Islet of Langerhans (tissue), 1 donor: ENCODE measurements around the gene DPM2.

Experiments
- FAIRE-seq: peaks from one replicate; lab custom pipeline; 2011; peaks lifted over from hg19 to GRCh38; lab: Jason Lieb, UNC

Gene DPM2

DNA sequence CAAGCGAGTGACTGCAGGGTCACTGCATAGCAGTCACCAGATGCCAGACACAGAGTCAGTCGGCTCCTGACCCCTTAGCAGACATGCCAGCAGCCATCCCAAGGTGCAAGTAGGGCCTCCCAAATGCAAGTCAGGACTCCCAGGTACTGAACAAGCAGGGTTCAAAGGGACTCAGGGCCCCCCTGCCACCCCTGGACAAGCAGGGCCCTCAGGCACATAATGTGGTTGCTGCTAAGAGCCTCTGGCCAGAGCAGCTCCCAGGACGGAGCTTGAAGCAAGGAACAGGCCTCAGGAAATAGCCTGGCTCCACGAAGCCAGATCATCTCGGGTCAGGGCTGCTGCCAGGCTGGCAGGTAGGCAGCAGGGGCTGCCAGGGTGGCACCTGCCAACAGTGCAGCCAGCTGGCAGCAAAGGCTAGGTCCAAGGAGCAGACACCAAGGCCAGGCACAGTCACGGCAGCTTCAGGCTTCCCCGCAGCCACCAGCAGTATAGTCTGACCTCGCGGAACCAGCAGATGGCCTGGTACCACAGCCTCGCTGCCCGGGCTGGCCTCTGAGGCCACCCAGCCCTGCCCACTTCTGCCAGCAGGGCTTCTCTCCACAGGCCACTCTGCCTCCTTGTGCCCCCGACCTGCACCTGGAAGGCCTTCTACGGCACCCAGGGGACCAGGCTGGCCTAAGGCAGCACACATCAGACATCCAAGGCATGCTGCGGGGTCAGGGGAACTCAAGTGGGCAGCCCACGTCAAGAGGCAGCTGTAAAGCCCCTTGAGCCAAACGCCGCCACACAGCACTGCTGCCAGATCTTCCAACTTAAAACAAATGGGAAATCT lies 35.7 kb upstream of the DPM2 start:
- no peak for FAIRE-seq

DNA sequence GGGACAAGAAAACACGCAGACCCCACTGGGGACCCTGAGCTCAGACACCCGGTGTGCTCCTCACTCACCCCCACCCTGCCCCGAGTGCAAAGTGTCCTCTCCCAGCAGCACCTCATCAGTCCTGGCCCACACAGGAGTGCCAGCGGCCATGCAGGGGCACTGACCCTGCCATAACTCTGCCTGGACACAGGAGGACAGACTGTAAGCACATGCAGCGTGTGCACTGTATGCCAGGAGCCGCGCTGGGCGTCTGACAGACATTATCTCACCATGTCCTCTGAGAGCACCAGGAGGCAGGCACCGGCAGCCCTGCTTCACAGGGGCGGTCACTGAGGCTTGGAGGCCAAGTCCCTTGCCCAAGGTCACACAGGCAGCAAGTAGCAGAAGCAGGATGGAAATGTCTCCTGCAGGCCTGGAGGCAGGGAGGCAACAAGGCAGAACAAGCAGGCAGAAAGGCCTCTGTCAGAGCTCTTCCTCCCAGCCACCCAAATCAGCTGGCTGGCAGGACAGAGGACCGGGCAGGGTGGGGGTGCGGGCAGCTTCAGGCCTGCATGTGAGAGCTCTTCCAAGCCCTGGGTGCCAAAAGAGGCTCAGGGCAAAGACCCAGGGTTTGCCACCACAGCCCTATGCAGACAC lies 34.7 kb upstream of the DPM2 start:
- no peak for FAIRE-seq

DNA sequence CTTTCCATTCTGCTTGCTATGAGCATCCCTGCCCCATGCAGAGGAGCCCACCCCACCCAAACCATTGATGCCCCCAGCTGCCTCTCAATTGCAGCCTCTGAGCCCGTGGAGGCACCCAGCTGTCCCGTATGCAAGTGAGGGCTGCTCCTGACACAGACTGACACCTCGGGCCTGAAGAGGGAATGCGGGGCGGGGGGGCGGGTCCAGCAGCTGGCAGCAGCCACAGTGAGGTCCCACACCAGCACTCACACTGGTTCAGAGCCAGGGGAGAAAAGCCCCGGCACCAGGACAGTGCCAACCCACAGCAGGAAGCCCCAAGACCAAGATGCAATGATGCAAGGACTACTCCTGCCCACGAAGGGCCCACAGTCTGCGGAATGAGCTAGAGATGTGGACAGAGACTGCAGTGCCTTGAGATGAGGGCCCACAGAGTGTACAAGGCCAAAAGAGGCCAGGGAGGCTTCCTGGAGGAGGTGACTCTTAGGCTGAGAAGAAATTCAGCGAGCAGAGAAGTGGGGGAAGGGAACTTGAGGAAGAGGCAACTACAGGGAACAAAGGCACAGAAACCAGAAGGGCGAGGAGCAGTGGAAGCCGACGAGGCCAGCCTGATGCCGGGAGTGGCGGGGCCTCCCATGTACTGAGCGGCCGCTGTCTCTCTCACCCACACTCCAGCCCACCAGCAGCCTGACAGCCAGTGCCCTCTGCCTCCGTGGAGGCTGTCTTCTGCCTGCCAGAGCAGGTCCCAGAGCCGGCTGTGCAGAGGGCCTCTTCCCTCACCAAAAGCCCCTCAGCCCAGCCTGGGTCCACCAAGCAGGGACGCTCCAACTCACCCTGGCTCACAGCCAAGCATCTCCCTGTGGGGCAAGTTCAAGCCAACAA lies 33.9 kb upstream of the DPM2 start:
- FAIRE-seq: no peak

DNA sequence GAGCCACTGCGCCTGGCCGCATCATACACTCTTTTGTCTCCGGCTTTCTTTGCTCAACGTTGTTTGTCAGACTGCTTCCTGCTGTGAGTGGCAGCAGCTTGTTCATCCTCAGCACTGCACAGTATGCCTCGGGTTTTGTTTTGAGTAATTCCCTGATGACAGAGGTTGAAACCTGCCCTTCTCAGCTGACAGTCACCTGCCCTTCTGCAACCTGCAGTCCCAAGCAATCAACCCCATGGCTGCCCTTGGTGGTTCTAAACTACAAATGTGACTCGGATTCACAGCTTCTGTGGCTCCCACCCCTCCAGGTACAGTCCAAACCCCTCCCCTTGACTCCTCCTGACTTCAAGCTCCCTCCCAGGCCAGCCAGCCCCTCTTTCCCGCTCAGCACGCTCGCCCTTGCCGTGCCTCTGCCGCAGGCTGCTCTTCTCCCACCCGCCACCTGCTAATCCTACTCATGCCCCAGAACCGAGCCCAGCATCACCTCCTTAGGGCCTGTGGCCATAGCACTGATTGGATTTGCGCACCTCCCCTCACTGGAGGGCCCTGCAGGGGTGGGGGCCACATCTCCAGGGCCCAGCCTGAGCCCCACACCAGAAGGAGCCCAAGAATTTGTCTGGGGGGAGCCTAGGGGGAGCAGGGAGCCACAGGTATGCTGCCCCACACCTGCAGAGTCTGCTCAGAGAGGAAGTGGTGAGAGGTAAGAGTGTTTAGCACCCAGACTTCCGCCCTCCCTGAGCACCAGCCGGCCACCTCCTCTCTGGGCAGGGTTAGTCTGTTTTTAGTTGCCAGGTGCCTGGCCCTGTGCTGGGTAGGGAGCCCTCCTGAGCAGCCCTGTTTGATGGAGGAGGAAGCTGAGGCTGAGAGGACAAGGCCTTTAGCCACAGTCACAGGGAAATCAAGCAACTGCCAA lies 33.0 kb upstream of the DPM2 start:
- no peak for FAIRE-seq

DNA sequence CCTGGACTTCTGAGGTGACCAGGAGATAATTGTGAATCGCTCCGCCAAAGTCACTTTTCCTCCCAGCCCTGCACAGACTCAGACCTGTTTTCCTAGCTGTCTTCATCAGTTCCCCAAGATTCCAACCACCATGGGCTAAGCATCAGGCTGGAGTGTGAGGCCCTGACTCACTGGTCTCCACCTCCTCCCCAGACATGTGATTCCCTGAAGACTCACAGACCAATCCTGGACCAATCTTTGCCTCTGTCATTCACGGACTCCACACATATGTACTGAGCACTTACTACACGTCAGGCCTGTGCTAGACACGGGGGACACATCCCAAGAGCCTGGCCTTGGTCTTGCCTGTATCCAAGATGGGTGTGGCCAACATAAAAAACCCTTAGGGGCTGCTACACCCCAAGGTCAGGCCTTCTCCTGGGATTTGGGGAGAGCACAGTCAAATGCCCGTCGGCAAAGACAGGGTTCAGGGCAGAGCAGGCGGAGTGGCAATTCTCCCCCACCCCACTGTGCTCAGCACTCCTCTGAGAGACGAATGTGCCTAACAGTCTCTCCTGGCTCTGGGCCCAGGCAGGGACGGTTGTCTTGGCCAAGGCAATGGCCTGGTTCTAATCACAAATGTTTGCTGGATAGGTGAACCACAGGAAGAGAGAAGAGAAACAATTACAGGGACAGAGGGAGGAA lies 31.2 kb upstream of the DPM2 start:
- no peak for FAIRE-seq

DNA sequence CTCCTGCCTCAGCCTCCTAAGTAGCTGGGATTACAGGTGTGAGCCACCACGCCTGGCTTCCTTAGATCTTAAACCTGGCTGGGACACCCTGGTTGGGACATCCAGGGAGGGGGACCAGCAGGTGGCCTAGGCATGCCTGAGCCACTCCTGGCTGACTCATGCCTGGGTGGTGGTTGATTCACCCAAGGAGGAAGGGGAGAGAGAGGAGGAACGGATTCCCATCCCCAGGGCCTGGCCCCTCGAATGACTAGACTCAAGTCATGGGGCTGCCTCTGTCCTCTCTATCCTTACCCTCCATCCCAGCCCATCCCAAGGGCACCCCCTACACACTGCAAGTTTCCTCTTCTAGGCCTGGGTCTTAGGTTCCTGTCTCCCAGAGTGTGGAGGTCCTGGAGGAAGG lies 30.4 kb upstream of the DPM2 start:
- FAIRE-seq: no peak

DNA sequence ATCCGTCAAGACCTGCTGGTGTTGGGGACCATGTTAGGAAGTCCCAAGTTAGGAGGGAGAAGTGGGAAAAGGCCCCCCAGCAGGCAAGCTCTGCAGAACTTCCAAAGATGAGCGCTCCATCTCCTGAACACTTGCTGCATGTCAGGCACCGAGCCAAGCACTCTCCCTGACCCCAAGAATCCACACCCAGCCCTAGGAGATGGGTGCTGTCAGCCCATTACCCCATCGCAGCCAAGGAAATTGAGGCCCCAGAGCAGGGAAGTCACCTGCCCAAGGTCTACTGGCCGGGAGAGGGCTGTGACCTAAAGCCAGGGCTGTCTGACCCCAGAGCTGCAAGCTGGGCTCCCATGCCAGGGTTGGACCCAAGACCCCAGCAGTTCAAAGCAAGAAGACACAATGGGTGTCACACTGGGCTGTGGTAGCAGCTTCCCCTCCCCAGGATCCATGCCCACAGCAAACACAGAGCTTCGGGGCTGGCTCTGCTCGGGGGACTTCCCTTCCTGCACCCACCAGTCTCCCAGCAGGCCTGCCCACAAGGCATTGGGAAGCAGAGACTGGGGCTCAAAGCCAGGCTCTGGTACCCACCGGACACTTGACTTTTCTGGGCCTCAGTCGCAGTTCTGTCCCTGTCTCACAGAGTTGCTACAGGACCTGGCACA lies 29.6 kb upstream of the DPM2 start:
- no peak for FAIRE-seq

DNA sequence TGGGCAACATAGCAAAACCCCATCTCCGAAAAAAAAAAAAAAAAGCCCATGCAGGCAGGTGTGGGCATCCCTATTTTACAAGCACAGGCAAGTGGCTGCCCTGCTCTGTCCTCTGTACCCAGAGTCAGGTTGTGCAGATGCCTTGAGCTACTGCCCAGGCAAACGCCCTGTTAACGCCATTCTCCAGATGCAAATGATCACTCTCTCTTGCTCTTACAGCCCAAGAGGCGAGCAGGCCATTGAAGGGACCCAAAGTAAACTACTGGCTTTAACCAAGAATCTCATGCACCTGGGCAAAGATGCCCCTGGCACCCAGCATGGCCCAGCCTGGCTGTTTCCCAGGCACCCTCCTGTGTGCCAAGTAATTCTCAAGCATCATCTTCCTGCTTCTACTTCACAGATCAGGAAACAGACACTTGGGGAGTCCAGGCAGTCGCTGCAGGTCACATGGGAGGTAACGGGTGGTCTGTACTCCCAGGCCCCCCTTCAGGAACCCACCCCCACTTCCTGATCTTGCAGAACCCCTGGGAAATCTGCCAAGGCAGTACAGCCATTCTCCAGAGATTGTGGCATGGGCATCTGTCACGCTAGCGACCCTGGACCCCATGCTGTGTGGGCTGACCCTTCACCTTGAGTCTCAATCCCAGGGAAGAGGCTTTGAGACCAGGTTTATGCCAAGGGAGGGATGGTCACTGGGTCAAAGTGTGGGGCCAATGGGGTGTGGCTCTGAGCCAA lies 28.9 kb upstream of the DPM2 start:
- FAIRE-seq: no peak

DNA sequence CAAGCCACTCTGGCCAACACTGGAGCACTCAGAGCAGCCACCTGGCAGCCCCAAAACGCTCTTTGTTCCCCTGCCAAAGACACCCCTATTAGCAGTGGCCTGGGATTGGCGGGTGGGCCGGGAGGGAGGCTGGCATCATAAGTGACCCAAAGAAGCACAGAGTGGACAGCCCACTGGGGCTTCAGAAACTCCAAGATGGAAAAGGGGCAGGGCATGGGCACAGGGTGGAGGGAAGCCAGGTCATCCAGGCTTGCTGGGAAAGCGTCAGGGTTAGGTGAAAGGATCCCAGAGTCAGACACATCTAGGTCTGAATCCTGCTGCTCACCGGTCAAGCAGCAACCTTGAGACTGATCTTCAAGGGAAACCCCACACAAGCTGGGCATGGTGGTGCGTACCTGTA lies 28.3 kb upstream of the DPM2 start:
- FAIRE-seq: no peak

DNA sequence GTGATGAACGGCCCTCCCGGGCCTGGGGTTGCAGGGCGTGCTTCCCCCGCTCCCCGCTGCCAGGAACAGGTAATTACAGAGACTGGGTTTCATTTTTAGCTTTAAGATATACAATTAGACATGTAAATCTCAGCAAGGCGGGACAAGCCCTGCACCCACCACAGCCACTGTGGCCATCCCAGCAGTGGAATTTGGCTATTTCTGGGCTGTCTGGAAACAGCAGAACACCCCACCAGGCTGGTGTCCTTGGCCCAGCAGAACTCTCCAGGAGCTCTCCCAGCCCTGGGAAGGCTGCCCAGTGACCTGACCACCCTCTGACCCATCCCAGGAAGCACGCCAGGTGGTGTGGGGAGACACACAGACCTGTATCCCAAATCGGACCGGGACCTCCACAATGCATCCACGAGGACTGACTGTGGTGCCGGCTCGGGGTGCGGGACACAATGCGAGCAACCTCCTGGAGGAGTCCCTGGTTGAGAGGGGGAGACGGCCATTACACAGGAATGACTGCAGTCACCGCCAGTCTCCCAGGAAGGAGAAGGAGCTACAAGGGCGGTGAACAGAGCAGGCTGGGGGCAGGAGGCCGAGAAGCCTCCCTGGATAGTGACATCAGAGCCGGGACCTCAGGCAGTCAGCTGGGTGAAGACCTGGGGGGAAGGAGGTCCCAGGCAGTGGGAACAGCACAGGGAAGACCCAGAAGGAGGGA lies 25.9 kb upstream of the DPM2 start:
- no peak for FAIRE-seq

DNA sequence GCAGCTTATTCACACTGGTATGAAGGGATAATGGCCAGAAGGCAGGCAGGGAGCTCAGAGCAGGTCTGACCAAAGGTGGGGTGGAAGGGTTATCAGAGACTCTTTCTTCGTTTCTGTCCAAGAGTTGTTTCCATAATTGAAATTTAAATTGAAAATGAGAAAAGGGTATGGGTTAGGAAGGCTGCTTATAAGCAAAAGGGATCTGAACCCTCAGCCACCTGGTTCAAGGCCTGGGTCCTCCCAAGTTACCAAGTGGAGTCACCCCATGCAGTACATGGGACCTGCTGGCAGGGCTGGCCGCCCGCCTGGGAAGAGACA lies 25.3 kb upstream of the DPM2 start:
- FAIRE-seq: no peak

DNA sequence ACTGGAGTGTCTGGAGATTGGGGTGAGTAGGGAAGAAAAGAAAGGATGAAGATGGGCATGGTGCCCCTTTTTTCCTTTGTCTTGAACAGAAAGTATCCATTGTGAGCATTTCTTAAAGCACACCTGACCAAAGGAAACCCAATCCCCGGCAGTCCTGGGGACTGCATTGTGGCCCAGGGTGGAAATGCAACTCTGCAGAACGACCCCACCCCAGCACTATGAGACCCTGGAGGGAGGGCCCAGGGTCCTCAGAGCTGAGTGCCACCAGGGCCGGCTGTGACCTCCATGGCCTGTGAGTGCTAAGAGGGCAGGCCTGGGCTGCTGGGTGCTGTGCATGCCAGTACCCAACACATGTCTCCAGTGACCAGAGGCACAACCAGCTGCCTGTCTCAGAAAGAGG lies 24.6 kb upstream of the DPM2 start:
- no peak for FAIRE-seq

DNA sequence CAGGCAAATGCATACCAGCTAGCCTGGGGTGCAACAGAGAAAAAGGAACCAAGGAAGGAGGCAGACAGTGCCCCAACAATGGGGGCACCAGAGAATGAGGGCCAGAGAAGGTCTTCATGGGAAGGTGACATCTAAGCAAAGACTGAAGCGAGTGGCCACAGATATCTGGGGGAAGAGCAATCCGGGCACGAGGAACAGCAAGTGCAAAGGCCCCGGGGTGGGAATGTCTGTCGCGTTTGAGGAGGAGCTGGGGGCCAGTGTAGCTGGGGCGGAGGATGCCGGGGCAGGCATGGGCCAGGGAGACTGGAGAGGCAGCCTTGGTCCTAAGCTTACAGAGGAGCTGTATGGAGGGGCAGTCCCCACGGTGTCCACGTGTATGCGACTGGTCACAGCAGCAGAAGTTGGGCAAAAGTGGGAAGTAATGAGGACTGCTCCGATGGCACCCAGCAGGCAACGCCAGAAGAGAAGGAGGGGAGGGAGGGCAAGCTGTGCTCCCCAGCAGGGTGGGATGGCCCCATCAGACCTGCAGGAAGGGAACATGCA lies 24.0 kb upstream of the DPM2 start:
- FAIRE-seq: no peak

DNA sequence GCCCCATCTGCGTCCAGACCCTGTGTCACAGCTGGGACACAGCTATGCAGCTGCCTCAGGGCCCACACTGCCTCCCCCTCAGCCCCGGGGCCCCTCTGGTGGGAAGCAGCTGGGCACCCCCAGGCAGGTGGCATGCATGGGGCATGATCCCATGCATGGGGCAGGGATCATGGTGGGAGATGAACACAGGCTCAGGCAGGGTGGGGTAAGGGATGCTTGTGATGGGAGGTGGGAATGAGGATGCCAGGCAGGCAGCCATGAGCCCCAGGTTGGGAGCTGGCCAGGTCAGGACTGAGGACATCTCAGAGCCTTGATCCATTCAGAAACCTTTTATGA lies 23.5 kb upstream of the DPM2 start:
- FAIRE-seq: no peak

DNA sequence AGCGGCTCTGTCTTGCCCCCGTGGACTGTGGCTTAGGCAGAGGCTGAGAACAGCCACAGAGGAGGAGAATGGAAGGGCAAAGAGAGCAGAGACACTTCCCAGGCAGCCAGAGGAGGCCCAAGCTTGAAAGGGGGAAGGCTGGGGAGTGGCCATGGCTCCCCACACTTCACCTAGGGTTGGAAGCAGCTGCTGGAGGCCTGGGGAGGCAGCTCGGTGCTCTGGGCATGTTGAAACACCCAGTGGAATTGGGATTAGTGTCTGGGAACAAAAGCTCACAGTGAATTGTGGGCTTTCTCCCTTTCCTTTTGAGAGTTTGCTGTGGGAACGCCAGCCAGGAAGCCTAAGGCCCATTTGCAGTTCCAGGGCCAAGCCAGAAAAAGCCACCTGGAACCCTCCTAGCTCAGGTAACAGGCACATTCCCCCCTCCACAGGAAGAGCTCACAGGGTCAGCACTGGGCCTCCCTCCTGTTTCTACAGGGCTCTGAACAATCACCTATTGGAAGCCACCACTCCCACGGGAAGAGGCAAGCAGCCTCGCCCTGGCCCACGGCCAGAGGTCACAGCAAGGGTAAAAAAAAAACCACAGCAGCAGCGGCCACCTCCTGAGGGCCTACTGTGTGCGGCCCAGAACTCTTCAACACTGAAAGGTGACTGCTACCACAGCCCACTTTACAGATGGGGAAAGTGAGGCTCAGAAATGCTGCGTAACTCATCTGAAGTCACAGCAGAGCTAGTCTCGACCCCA lies 22.9 kb upstream of the DPM2 start:
- FAIRE-seq: no peak

DNA sequence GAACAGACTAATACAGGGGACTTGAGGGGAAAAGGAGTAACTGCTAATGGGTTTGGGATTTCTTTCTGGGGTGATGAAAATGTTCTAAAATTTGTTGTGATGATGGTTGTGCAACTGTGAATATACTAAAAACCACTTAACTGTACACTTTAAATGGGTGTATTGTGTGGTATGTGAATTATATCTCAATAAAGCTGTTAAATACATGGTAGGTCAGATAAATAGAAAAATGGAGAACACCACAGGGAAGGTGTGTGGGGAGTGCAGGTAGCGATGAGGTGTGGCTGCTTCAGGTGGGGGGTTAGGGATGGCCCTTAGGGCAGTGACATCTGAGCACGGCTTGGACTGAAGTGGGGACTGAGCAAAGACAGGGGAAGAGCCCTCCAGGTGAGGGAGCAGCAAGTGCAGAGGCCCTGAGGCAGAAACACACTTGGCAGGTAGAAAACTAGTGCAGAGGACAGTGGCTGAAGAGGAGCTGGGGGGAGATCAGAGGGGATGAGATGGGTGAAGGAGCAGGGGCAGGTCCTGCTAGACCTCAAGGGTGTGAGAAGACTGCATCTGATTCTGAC lies 22.3 kb upstream of the DPM2 start:
- no peak for FAIRE-seq

DNA sequence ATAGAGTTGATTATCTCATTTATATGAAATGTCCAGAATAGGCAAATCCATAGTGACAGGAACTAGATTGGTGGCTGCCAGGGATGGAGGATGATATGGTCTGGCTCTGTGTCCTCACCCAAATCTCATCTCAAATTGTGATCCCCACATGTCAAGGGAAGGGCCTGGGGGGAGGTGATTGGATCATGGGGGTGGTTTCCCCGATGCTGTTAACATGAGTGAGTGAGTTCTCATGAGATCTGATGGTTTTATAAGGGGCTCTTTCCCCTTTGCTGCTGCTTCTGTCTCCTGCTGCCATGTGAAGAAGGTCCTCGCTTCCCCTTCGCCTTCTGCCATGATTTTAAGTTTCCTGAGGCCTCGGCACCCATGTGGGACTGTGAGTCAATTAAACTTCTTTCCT lies 21.7 kb upstream of the DPM2 start:
- FAIRE-seq: no peak

DNA sequence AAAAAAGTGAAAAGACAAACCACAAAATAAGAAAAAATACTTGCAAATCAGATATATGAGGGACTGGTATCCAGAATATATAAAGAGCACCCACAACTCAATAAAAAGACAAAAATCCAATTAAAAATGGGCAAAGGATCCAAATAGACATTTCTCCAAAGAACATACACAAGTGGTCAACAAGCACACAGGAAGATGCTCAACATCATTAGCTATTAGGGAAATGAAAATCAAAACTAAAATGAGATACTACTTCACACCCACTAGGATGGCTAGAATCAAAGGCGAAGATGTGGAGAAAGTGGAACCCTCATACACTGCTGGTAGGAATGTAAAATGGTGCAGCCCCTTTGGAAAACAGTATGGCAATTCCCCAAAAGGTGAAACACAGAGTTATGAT lies 21.1 kb upstream of the DPM2 start:
- no peak for FAIRE-seq
